GM18502 (cell line): ENCODE measurements around the gene CST7.
A peak's percentile ranks its signal among the peaks of the same experiment; 100 is the strongest.

ENCODE experiments used
- ATAC-seq: cut with Tn5 transposase; IDR thresholded peaks from one replicate; pipeline ENCODE4 v1.9.1; 2021; ENCODE audit warnings: mild to moderate bottlenecking; ENCODE audit not compliant: unreplicated experiment, poor library complexity

The CST7 gene

DNA sequence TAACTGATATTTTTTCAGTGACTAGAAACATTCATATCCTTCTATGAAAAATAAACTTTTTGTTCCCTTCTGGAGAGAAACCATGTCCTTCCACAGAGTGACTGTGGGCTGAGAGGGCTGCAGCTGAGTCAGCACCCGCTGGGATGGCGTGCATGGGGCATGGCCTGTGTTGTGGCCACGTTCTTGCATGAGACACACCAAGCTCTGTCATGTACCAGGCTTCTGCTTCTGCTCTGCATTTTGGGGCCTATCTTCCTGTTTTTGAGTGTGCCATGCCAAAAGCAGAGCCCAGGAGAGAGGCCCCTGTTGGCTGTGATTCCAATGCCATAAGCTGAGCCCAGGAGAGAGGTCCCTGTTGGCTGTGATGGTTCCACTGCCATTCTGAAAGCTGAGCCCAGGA lies 32.7 kb downstream of the CST7 start:
- ATAC-seq, result no peak

DNA sequence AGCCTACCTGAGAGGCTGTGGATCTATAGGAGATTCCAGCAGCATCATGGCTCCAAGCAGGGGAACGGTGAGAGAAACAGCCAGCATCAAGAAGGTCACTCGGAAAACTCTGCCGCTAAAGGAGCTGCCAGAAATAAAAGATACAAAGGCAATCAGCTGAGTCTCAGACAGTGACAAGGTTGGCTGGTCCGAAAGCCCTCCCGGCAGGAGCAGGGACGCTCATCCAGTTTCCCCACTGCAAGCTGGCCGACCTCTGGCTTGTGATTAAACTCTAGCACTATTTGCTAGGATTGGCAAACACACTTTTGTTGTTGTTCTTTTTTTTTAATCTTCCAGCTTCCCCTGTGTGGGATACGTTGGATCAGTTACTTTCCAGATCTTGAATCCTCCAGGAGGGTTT lies 34.8 kb downstream of the CST7 start:
- ATAC-seq, result no peak

DNA sequence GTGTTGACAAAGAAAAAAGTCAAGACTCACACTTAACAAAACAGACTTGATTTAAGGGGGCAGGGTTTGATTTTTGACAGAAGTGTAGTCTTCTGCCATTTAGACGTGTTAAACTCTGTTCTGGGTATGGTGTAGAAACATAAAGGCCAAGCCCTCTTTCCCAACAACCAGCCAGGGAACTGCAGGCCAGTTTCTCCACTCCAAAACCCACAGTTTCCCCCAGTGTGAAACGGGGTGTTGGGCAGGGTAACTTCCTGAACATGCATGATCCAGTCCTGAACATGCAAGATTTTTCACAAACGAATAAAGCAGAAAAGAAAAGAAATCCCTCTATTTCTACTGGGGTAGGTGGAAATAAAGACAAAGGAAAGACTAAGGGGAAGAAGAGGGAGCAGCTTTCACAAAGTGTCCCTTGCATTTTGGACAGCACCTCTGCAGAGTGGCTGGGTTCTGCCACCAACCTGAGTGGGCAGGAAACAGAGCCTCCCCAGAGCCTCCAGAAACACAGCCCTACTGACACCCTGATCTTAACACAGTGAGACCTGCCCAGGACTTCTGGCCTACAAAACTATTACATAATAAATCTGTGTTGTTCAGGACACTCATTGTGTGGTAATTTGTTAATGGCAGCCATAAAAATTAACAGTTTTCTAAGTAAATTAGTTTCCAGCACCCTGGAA lies 36.0 kb downstream of the CST7 start:
- no peak for ATAC-seq

DNA sequence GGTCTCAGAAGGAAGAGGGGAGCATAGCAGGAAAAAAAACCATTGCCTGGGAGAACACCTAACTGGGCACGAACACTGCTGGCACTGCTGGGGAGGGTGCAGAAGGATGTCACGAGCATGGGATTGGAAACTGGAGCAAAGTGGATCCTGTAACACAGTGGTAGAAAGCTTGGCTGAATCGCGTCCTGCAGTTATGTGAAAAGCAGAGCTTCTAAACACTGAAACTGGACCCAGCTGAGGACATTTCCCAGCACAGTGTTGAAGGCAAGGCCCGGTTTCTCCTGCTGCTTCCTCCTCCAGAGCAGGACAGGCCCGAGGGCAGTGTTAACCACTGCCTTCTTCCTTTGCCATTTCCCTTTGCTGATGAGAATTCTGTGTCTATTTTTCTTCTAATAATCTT lies 36.7 kb downstream of the CST7 start:
- no peak for ATAC-seq

DNA sequence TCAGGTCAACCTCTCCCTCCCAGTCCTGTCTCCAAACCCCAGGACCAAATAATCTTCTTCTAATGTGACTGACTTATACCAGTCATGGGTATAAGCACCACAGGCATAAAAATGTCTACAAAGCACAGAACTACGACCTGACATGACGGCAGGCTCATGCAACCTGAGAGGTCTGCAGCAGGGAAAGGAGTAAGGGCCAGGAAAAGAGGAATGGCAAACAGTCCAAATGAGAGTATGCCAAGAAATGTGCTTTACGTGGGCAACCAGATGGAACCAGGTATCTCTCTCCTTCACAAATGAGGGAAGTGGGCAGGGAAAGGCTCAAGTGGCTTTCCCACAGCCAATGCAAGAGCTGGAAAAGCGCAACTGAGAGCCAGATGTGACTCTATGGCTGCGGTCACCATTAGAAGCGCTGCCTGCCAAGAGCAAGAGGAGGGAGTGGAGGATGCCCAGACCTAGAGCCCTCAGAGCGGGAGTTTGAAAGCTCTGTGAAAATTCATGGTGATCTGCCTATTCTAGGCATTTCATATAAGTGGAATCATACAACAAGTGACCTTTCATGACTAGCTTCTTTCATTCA lies 37.5 kb downstream of the CST7 start:
- ATAC-seq, result no peak

DNA sequence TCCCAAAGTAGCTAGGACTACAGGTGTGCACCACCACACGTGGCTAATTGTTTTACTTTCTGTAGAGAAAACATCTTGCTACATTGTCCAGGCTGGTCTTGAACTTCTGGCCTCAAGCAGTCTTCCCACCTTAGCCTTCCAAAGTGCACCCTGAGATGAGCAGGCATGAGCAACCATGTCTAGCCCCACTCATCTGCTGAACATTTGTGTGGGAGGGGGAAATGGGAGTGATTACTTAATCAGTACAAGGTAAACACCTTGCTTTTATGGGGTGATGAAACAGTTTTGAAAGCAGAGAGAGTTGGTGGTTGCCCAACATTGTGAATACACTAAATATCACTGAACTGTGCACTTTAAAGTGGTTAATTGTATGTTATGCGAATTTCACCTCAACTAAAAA lies 38.2 kb downstream of the CST7 start:
- no peak for ATAC-seq

DNA sequence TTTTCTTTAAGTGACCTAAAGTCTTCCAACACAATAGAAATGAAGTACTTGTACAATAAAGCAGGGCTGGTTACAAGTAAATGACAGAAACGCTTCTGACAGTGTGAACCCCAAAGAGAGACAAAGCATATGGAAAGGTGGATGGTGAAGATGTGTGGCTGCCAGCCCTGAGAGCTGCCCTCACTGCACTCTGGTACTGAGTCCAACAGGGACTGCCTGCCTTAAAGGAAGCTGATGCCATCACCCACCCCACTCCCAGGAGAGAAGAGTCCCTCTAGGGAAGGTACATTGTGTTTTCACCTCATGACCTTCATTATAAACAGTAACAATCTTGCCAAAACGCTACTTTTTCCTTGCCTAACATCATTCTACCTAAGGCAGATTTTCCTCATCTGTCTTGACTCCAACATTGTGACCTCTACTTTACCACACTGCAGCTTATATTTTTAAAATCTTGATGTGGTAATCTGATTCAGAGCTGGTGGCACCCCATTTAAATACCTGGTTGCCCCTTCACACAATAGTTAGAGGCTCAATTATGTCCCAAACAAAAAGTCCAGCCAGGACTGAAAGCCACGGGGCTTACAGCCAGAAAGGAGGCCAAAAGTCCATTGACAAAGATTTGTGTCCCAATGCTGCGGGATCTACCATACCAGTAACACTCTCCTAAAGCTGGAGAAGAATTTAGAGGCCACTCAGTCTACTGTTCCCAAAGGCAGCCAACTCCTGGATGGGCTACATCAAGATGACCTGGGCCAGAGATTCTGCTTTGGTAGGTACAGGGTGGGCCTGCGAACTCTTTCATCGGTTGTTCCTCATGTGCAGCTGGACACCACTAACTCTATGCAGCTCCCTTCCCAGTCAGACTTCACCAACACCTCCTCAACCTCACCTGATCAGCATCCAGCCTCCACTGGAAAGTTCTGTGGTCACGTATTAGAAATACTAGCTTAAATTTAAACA lies 39.1 kb downstream of the CST7 start:
- no peak for ATAC-seq

DNA sequence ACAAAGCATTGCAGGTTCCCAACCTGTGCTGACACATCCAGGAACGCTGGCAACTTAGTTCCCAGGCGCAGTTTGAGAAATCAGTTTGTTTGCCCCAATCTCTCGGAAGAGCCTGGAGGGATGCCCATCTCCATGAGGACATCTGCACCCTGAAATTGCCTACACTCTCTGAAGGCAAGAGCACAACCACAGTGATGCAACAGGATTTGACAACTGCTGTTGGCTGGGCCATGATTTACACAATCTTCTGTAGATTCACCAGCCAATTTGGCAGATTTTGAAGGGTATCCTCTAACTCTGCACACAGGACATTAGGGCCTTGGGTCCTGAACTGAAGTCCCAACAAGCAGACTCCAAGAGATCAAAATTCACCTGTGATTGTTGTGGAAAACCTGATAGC lies 40.1 kb downstream of the CST7 start:
- ATAC-seq, result no peak

DNA sequence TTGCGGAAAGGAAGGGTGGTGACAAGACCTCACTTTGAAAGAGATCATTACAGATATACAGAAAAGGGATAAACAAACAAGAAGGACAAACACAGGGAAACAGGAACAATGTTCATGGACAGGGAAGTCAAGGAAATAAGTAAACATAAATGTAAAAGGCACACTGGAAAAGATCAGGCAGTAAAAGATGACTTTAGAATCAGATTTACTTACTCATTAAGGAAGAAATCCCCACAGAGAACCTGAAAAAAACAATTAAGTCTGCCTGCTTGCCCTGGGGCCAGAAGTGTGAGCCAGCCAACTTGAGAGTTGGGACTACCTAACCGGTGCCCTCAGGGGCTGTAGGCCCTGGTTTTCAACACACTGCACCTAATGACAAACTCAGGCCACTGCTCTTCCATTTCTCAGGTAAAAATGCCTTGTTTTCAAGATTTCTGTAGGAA lies 41.8 kb downstream of the CST7 start:
- ATAC-seq, result no peak

DNA sequence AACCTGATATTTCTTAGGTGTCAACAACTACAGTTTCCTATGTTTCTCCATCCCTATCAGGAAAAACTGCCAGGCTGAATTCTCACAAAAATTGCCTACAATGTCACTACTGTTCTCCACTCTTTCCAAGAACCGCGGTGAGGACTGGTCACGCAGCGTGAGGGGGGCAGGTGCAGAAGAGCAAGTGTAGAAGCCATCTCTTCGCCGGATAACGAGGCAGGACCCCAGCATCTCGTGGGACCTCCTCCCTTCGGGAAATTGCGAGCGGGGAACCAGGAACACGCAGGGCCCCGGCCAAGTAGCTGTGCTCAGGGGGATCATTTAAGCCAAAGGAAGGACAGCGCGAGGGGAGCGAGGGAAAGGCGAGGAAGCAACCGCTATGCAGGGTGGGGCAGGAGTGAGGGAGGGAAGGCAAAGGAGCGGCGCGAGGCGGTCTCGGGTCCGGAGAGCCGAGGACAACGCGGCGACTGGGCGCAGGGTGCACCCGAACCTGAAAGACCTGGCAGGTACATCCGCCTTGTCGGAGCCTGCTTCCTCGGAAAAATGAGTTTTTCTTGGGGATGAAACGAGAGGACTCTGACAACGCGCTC lies 42.9 kb downstream of the CST7 start:
- peak; percentile 33 for ATAC-seq

DNA sequence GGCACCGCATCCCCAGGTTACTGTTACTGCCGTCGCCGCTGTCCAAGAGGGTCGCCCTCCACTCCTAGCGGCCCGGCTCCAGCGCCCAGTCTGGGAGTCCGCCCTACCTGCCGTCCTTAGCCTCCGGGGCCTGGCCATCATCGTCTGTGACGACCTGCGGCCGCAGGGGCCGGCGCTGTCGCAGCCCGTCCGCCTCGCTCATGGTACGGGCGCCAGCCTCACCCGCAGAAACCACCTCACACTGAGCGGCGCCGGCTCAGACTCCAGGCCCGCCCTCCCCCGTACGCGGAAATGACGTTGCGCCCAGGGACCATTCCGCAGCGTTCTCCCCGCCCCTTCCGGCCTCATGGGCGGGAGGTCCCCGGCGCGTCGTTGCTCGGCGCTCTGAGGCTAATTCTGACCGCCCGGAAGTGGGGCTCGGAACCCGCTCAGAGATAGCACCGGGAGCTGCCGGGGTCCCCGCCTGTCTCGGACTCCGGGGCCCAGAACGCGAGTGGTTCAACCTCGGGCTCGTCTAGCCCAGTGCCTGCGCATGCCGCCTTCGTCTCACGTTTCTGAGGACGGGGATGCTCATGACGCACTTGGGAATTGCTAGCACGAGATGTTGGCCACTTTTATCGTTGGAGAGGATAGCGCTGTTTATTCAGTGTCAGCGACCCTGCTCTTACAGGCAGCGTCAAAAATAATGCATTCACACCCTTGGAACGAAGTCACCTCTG lies 43.6 kb downstream of the CST7 start, which contains the start of gene APMAP:
Gene APMAP (minus strand): TSS at position 265 of the 719 bp plus-strand sequence. CDS start 63 bp downstream, at position 202.
- ATAC-seq, result peak; percentile 96

DNA sequence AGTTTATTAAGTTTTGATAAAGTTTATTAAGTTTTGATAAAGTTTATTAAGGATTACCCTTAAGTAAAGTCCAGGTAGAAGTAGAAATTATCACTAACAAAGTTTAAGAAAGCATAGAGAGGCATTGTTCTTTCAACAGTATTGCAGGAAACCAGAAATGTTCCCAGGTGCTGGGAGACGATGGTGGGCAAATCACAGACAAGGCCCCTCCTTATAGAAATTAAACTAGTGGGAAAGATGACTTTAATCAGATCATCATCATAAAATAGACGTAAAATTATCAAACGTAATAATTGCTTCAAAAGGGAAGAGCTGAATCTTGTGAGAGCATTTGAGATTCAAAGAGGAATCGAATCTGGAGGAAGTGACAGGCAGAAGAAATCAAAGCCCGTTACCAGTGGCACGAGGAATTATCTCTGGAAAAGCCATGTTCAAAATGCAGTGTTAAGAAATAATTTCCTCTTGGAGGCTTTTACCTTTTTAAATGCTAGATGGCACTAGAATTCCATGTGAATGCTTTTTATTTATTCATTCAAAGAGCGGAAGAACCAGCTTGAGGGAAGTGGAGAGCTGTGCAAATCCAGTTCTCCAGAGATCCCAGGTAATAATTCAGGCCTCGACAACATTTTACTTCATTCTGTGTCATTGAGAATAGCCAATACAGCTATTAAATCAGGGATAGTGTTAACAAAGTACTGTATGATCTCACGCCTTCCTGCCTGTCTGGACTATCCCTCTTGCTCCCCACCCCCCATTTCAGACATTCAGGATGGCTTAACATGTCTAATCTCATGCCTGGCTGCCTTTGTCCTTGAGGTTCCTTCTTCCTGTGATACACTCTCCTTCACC lies 44.5 kb downstream of the CST7 start:
- ATAC-seq, result no peak

DNA sequence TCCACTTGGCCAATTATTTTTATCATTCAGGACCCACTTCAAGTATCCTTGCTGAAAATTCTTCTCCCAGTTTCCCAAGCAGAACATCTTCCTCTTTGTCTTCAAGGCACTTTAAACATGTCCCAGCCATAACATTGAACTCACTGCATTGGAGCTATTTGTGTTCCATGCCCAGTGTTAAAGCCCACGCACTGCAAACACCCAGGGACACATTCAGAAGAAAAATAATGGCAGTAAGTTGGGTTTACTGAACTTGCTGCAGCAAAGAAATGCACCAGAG lies 45.1 kb downstream of the CST7 start:
- ATAC-seq, result no peak

DNA sequence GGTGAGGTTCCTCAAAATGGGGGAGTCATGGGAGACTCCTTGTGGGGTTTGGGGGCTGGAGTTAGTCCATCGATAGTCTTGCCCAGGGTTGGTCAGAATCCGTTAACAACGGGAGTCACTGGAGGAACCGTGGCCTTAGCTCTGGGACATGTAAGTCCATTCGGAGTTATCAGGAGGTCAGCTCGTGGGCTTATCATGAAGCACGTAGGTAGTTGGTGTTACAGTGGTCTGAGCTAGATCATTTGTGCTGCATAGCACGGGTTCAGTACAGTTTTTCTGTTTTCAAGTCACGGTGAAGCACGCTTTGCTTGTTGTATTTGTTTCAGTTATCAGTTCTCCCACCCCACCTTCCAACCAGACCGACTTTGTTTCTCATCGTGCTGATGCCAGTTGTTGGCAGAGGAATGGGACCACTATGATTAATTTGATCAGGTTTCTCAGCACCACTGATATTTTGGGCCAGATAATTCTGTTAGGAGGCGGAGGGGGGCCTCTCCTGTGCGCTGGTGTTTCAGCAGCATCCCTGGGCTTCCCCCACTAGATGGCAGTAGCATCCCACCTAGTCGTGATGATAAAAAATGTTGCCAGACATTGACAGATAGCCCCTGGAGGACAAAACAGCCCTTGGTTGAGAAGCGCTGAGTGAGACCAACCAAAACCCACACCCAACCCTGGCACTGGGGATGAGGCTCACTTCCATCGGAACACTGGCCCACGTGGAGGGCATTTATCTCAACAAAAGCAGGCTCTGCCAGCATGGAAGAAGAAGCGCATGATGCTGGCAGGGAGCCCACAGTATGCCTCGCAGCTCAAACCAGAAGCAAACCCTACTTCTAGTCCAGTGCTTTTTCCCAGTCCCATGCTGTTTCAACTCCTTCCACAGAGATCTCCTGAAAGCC lies 45.6 kb downstream of the CST7 start:
- peak; percentile 30 for ATAC-seq

DNA sequence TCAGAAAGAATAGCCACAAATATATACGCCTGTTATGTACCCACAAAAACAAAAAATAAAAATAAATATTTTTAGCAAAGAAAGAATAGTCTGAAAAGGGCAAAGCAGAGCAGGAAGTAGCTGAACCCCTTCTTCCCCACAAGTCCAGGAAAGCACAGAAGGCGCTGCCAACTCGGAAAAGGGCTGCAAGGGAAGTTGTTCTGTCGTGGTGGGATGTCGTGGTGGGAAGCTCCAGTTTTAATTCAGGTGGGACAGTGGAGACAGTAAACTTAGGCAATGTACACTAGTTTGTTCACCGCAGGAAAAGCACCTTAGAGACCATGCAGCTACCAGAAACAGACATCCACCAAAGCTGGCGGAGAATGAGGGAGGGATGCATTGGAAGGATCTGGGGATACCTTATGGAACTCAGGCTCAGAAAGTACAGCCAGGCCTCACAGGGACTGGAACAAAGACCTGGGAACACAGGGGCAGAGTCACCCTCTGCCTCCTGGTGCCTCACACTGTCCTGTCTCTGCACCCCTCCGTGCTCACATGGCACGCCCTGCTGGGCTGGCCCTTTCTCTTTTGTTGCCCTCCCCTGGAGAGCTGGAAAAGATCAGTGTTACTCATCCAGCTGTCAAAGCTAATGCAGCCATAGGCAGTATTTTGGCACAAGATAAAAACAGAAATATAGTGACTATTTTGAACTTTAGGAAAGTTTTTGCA lies 46.8 kb downstream of the CST7 start:
- no peak for ATAC-seq

DNA sequence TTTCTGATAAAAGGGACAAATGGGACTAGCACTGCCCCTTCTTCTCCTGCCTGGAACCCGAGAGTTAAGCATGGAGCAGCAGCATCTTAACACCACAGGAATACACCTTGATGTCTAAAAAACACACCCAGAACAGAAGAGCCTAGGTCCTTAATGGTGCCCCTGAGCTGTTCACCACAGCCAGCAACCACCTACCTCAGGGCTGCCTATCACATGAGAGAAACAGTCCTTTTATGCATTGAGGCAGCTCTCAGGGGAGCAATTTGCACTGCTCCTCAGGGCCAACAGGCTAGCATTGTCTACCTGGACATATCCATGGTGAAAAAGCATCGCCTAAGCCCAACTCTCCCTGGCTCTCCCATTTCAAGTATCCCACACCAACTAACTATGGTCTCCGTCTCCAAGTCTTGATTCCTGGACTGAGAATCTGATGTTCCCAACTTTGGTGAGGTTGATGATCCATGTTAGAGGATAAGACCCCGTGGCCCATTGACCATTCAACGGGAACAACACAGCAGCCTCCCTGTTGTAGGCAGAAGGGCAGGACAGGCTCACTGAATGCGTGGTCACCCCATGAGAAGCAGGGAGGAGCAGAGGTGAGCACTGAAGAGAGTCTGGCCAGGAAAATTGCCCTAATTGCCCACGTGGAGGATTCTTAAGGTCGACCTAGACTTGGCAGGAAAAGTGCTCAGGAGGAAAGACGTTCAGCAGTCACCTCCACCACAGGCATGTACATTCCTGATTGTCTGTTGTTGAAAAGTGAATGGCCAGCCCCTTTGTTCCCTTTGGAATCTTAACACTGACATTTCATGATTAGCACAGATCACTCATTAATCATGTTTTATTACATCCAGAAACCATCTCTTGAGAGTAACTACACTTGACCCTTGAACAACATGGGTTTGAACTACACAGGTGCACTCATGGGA lies 47.6 kb downstream of the CST7 start:
- ATAC-seq, result no peak

DNA sequence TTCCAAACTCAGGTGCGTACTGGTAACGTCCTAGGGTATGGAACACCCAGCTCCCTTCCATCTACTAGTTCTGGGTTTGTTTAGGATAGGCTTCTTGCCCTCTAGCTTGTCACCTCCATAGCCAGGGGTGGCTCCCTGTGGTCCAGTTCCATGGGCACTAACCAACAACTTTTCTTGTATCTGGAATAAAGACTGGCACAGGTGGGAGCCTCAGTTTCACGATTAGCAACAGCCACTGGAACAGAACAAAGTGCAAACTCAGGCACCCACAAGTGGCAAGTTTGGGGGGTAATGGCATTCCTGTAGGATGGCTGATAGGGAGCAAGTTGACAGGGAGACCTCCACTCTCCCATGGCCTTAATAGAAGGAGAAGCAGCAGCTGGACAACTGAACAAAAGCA lies 49.1 kb downstream of the CST7 start:
- no peak for ATAC-seq
